ENCODE measurements around the gene MBNL2.

Gene MBNL2

GRCh38 chr13:97250560-97250959, 28.4 kb downstream of the MBNL2 start:
- Histone ChIP-seq H3K4me1 (ENCODE audit: control insufficient read depth, insufficient read depth, low read length) (no peaks in the 10 kb centered on the region), H3K36me3 (ENCODE audit: control insufficient read depth, insufficient read depth, low read length) (no peaks in the 10 kb centered on the region)

GRCh38 chr13:97252735-97253134, 30.6 kb downstream of the MBNL2 start:
- DNase-seq (ENCODE audit: low read depth, low spot score), result no peak
- Histone ChIP-seq H3K27me3 (ENCODE audit: control insufficient read depth, insufficient read depth, low read length) (no peaks in the 10 kb centered on the region), H3K9me3 (ENCODE audit: control insufficient read depth, insufficient read depth, low read length) (no peaks in the 10 kb centered on the region), H3K27ac (ENCODE audit: low read length) (no peak overlapping the region), H3K4me1 (ENCODE audit: control insufficient read depth, insufficient read depth, low read length) (peaks cover 2% of the 10 kb centered on the region; the same call in 1 of the 2 replicates), H3K36me3 (ENCODE audit: control insufficient read depth, insufficient read depth, low read length) (no peaks in the 10 kb centered on the region), H3K4me3 (ENCODE audit: low read length) (no peak overlapping the region)
- no CpG with 5 or more reads among the region's 1 CpG for WGBS (ENCODE audit: insufficient coverage, insufficient read length)

More at GRCh38 chr13:97250560-97250959, 28.4 kb downstream of the MBNL2 start:
- Histone ChIP-seq H3K4me3 (ENCODE audit: low read length) (no peak overlapping the region), H3K9me3 (ENCODE audit: control insufficient read depth, insufficient read depth, low read length) (no peaks in the 10 kb centered on the region), H3K27ac (ENCODE audit: low read length) (no peak overlapping the region), H3K27me3 (ENCODE audit: control insufficient read depth, insufficient read depth, low read length) (no peaks in the 10 kb centered on the region)
- DNase-seq (ENCODE audit: low read depth, low spot score), result no peak

- peaks cover 2% of the 10 kb centered on the region; the same call in 1 of the 2 replicates for H3K4me1 ChIP-seq (ENCODE audit: control insufficient read depth, insufficient read depth, low read length)
- no peaks in the 10 kb centered on the region for H3K9me3 ChIP-seq (ENCODE audit: control insufficient read depth, insufficient read depth, low read length)
- DNase-seq (ENCODE audit: low read depth, low spot score), result no peak
- H3K36me3 ChIP-seq (ENCODE audit: control insufficient read depth, insufficient read depth, low read length), result no peaks in the 10 kb centered on the region
- WGBS (ENCODE audit: insufficient coverage, insufficient read length), result 100% methylated on average over 1 of the region's 8 CpGs
- no peak overlapping the region for H3K4me3 ChIP-seq (ENCODE audit: low read length)
- no peak overlapping the region for H3K27ac ChIP-seq (ENCODE audit: low read length)
- H3K27me3 ChIP-seq (ENCODE audit: control insufficient read depth, insufficient read depth, low read length), result no peaks in the 10 kb centered on the region
Observed at GRCh38 chr13:97253581-97254293, 31.6 kb downstream of the MBNL2 start.

GRCh38 chr13:97254816-97255215, 32.7 kb downstream of the MBNL2 start:
- H3K36me3 ChIP-seq (ENCODE audit: control insufficient read depth, insufficient read depth, low read length), result no peaks in the 10 kb centered on the region
- WGBS (ENCODE audit: insufficient coverage, insufficient read length), result no CpG with 5 or more reads among the region's 2 CpGs
- H3K4me1 ChIP-seq (ENCODE audit: control insufficient read depth, insufficient read depth, low read length), result peaks cover 2% of the 10 kb centered on the region; the same call in 1 of the 2 replicates
- H3K9me3 ChIP-seq (ENCODE audit: control insufficient read depth, insufficient read depth, low read length), result no peaks in the 10 kb centered on the region
- DNase-seq (ENCODE audit: low read depth, low spot score), result no peak
- no peak overlapping the region for H3K27ac ChIP-seq (ENCODE audit: low read length)
- no peak overlapping the region for H3K4me3 ChIP-seq (ENCODE audit: low read length)
- no peaks in the 10 kb centered on the region for H3K27me3 ChIP-seq (ENCODE audit: control insufficient read depth, insufficient read depth, low read length)

- H3K36me3 ChIP-seq (ENCODE audit: control insufficient read depth, insufficient read depth, low read length), result no peaks in the 10 kb centered on the region
- H3K4me3 ChIP-seq (ENCODE audit: low read length), result no peak overlapping the region
- H3K27ac ChIP-seq (ENCODE audit: low read length), result no peak overlapping the region
- H3K27me3 ChIP-seq (ENCODE audit: control insufficient read depth, insufficient read depth, low read length), result no peaks in the 10 kb centered on the region
- peaks cover 2% of the 10 kb centered on the region; the same call in 1 of the 2 replicates for H3K4me1 ChIP-seq (ENCODE audit: control insufficient read depth, insufficient read depth, low read length)
- no peak for DNase-seq (ENCODE audit: low read depth, low spot score)
- WGBS (ENCODE audit: insufficient coverage, insufficient read length), result no CpG with 5 or more reads among the region's 3 CpGs
- no peaks in the 10 kb centered on the region for H3K9me3 ChIP-seq (ENCODE audit: control insufficient read depth, insufficient read depth, low read length)
Observed at GRCh38 chr13:97255515-97256021, 33.4 kb downstream of the MBNL2 start.

- Histone ChIP-seq H3K36me3 (ENCODE audit: control insufficient read depth, insufficient read depth, low read length) (no peaks in the 10 kb centered on the region), H3K4me3 (ENCODE audit: low read length) (no peak overlapping the region), H3K27ac (ENCODE audit: low read length) (no peak overlapping the region), H3K4me1 (ENCODE audit: control insufficient read depth, insufficient read depth, low read length) (peaks cover 2% of the 10 kb centered on the region; the same call in 1 of the 2 replicates), H3K27me3 (ENCODE audit: control insufficient read depth, insufficient read depth, low read length) (no peaks in the 10 kb centered on the region), H3K9me3 (ENCODE audit: control insufficient read depth, insufficient read depth, low read length) (no peaks in the 10 kb centered on the region)
- whole genome bisulfite sequencing (ENCODE audit: insufficient coverage, insufficient read length), result no CpG with 5 or more reads among the region's 5 CpGs
- no peak for DNase-seq (ENCODE audit: low read depth, low spot score)
Observed at GRCh38 chr13:97256343-97256783, 34.2 kb downstream of the MBNL2 start.

- DNase-seq (ENCODE audit: low read depth, low spot score), result no peak
- no peak overlapping the region for H3K27ac ChIP-seq (ENCODE audit: low read length)
- H3K9me3 ChIP-seq (ENCODE audit: control insufficient read depth, insufficient read depth, low read length), result no peaks in the 10 kb centered on the region
- peaks cover 2% of the 10 kb centered on the region; the same call in 1 of the 2 replicates for H3K4me1 ChIP-seq (ENCODE audit: control insufficient read depth, insufficient read depth, low read length)
- H3K36me3 ChIP-seq (ENCODE audit: control insufficient read depth, insufficient read depth, low read length), result no peaks in the 10 kb centered on the region
- H3K4me3 ChIP-seq (ENCODE audit: low read length), result no peak overlapping the region
- no CpG with 5 or more reads among the region's 6 CpGs for WGBS (ENCODE audit: insufficient coverage, insufficient read length)
- H3K27me3 ChIP-seq (ENCODE audit: control insufficient read depth, insufficient read depth, low read length), result no peaks in the 10 kb centered on the region
Observed at GRCh38 chr13:97257228-97257755, 35.2 kb downstream of the MBNL2 start.

GRCh38 chr13:97257800-97258799, 36.0 kb downstream of the MBNL2 start:
- WGBS (ENCODE audit: insufficient coverage, insufficient read length), result no CpG with 5 or more reads among the region's 13 CpGs
- H3K9me3 ChIP-seq (ENCODE audit: control insufficient read depth, insufficient read depth, low read length), result no peaks in the 10 kb centered on the region
- H3K4me3 ChIP-seq (ENCODE audit: low read length), result no peak overlapping the region
- no peak overlapping the region for H3K27ac ChIP-seq (ENCODE audit: low read length)
- no peaks in the 10 kb centered on the region for H3K27me3 ChIP-seq (ENCODE audit: control insufficient read depth, insufficient read depth, low read length)
- H3K36me3 ChIP-seq (ENCODE audit: control insufficient read depth, insufficient read depth, low read length), result no peaks in the 10 kb centered on the region
- DNase-seq (ENCODE audit: low read depth, low spot score), result no peak
- H3K4me1 ChIP-seq (ENCODE audit: control insufficient read depth, insufficient read depth, low read length), result peaks cover 2% of the 10 kb centered on the region; the same call in 1 of the 2 replicates

- Histone ChIP-seq H3K36me3 (ENCODE audit: control insufficient read depth, insufficient read depth, low read length) (no peaks in the 10 kb centered on the region), H3K27ac (ENCODE audit: low read length) (no peak overlapping the region), H3K27me3 (ENCODE audit: control insufficient read depth, insufficient read depth, low read length) (no peaks in the 10 kb centered on the region), H3K4me3 (ENCODE audit: low read length) (no peak overlapping the region), H3K9me3 (ENCODE audit: control insufficient read depth, insufficient read depth, low read length) (no peaks in the 10 kb centered on the region), H3K4me1 (ENCODE audit: control insufficient read depth, insufficient read depth, low read length) (peaks cover 2% of the 10 kb centered on the region; the same call in 1 of the 2 replicates)
- no peak for DNase-seq (ENCODE audit: low read depth, low spot score)
- WGBS (ENCODE audit: insufficient coverage, insufficient read length), result no CpG with 5 or more reads among the region's 2 CpGs
Observed at GRCh38 chr13:97258801-97259200, 36.7 kb downstream of the MBNL2 start.

GRCh38 chr13:97259410-97259797, 37.3 kb downstream of the MBNL2 start:
- no peak for DNase-seq (ENCODE audit: low read depth, low spot score)
- no peaks in the 10 kb centered on the region for H3K36me3 ChIP-seq (ENCODE audit: control insufficient read depth, insufficient read depth, low read length)
- no peak overlapping the region for H3K27ac ChIP-seq (ENCODE audit: low read length)
- H3K27me3 ChIP-seq (ENCODE audit: control insufficient read depth, insufficient read depth, low read length), result no peaks in the 10 kb centered on the region
- H3K4me1 ChIP-seq (ENCODE audit: control insufficient read depth, insufficient read depth, low read length), result peaks cover 2% of the 10 kb centered on the region; the same call in 1 of the 2 replicates
- no peaks in the 10 kb centered on the region for H3K9me3 ChIP-seq (ENCODE audit: control insufficient read depth, insufficient read depth, low read length)
- no peak overlapping the region for H3K4me3 ChIP-seq (ENCODE audit: low read length)
- WGBS (ENCODE audit: insufficient coverage, insufficient read length), result no CpG with 5 or more reads among the region's 6 CpGs

Data from iPS DF 6.9 (cell line).